ENCODE data around the gene CYTH1.

GRCh38 chr17:78781104-78781892 is 775 bp downstream of the CYTH1 start:
- TF ChIP-seq EP300 (conservative IDR thresholded peaks at IDR 0.05; ENCODE audit: poor library complexity, severe bottlenecking) (no peak), CTCF (IDR thresholded peaks at IDR 0.05; ENCODE audit: poor library complexity, severe bottlenecking) (no peak), REST (IDR thresholded peaks at IDR 0.05; ENCODE audit: borderline replicate concordance) (no peak), POLR2AphosphoS5 (IDR thresholded peaks at IDR 0.05) (no peak), EZH2 (IDR thresholded peaks at IDR 0.05; ENCODE audit: borderline replicate concordance, insufficient read depth, low read length, poor library complexity, severe bottlenecking) (no peak), TAF1 (IDR thresholded peaks at IDR 0.05; ENCODE audit: low read depth) (no peak), SMC3 (conservative IDR thresholded peaks at IDR 0.05; ENCODE audit: poor library complexity) (no peak), MXI1 (conservative IDR thresholded peaks at IDR 0.05; ENCODE audit: poor library complexity, severe bottlenecking) (peak; percentile 32), RAD21 (conservative IDR thresholded peaks at IDR 0.05) (peak; percentile 26)

All from neural cell (in vitro differentiated cells).